GM18517 (cell line): ENCODE measurements around the gene RAB29.
"Not testable (repeated sequence)": the region's sequence is repeated elsewhere in the genome, so short reads cannot be mapped to it uniquely, and the experiment has no call there.

Source experiments
- ATAC-seq: cut with Tn5 transposase; IDR thresholded peaks from one replicate; pipeline ENCODE4 v1.9.1; 2021; ENCODE audit warnings: mild to moderate bottlenecking, moderate library complexity; ENCODE audit not compliant: unreplicated experiment

The RAB29 gene

GRCh38 chr1:205775015-205775716 is at the start of gene RAB29:
Gene RAB29 (minus strand): TSS chr1:205775482. CDS start chr1:205774956, 526 bp downstream.
- peak; percentile 83 for ATAC-seq

DNA sequence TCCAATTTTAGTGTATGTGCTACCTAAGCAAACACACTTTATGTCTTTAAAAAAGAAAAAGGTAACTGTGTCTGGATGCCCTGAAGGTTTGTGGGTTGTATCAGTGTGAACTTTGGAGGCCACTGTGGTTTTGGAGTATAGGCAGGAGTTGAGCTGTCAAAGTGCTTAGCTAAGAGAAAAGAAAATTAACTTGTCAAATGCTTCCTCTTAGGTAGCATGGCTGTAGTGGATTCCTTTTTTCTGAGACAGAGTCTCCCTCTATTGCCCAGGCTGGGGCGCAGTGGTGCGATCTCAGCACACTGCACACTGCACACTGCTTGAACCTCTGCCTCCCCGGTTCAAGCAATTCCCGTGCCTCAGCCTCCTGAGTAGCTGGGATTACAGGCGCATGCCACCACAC is 48.9 kb upstream of the RAB29 start:
- ATAC-seq: no peak

GRCh38 chr1:205823260-205823659 is 48.0 kb upstream of the RAB29 start:
- not testable (repeated sequence) for ATAC-seq

- no peak for ATAC-seq
Observed at GRCh38 chr1:205822397-205822796, 47.1 kb upstream of the RAB29 start.

- ATAC-seq: no peak
Observed at GRCh38 chr1:205817988-205818387, 42.7 kb upstream of the RAB29 start.

- ATAC-seq: no peak
Observed at GRCh38 chr1:205817364-205817763, 42.1 kb upstream of the RAB29 start.

- no peak for ATAC-seq
Observed at GRCh38 chr1:205813755-205814058, 38.4 kb upstream of the RAB29 start.

GRCh38 chr1:205812878-205813754 is 37.8 kb upstream of the RAB29 start, which contains the start of gene SLC41A1:
Gene SLC41A1 (minus strand): TSS chr1:205813198. CDS start chr1:205810441, 2,757 bp downstream.
- ATAC-seq: peak; percentile 83

GRCh38 chr1:205812271-205812877 is 37.1 kb upstream of the RAB29 start:
- ATAC-seq: no peak

- no peak for ATAC-seq
Observed at GRCh38 chr1:205811660-205812059, 36.4 kb upstream of the RAB29 start.

DNA sequence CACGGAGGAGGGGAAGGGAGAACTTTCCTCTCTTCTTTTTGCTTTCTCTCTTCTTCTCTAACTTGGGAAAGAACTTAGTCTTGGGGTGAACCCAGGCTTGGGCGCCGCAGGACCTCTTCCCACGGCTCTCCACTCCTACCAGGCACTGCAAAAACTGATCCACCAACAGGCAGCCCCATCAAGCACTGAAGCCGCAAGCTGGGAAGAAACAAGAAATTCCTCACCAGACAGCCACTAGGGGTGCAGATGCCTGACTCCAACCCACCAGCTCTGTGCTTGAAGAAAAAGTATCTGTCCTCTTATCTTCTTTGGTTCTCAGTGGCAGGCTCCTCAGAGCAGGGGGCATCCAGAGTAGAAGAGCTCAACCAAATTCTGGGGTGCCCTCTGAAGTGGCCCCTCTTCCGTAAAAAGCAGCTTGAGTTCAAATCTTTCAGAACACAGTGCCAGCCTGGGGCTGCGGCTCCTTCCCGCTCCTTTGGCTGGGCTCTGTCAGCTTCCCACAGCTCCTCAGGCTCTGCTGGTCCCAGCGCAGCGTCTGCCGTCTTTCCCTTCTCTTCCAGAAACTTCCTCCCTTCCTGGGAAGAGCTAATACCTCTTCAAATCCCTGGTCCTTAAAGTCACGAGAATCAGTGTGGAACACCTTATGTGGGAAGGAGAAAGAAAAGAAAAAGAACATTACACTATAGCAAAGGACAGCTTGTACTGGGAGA is 35.3 kb upstream of the RAB29 start:
- no peak for ATAC-seq

DNA sequence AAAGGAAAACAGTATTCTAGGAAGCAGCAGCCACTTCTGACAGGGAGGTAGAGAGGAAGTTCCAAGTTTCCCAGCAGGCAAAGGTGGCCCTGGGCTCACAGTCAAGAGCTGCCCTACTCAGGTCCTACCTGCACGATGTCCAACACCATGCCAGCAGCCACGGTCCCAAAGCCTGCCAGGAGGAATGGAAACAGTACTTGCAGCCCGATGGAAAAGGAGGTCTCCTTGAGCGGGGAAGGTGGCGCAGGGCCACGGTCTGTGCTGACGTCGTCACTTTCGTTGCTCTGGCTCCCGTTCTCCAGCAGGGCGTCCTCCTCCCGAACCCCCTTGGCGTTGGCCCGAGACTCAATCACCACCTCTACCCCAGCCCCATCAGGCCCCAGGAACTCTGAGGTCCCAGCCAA is 34.7 kb upstream of the RAB29 start:
- no peak for ATAC-seq

GRCh38 chr1:205809469-205809868 is 34.2 kb upstream of the RAB29 start:
- ATAC-seq: no peak

GRCh38 chr1:205805082-205805711 is 29.9 kb upstream of the RAB29 start:
- no peak for ATAC-seq

GRCh38 chr1:205804605-205805004 is 29.3 kb upstream of the RAB29 start:
- no peak for ATAC-seq

GRCh38 chr1:205803986-205804385 is 28.7 kb upstream of the RAB29 start:
- no peak for ATAC-seq

DNA sequence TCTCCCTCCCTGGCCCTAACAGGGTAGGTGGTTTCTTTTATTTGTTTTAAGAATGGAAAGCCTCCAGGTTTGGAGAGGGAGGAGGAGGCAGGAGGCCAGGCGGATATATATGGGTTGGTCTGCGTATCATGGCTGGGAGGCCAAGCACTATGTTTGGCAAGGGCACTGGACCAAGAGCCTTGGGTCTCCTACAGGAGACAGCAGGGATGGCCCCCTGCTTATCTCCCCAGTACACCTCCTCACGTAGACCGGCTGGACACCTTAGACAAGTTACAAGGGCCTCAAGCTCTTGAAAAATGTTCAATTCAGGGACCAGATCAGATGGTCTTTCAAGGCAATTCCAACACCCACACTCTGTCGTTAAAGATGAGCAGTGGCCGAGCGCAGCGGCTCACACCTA is 26.8 kb upstream of the RAB29 start:
- no peak for ATAC-seq

GRCh38 chr1:205800981-205801703 is 25.9 kb upstream of the RAB29 start:
- no peak for ATAC-seq

- no peak for ATAC-seq
Observed at GRCh38 chr1:205800427-205800826, 25.1 kb upstream of the RAB29 start.

DNA sequence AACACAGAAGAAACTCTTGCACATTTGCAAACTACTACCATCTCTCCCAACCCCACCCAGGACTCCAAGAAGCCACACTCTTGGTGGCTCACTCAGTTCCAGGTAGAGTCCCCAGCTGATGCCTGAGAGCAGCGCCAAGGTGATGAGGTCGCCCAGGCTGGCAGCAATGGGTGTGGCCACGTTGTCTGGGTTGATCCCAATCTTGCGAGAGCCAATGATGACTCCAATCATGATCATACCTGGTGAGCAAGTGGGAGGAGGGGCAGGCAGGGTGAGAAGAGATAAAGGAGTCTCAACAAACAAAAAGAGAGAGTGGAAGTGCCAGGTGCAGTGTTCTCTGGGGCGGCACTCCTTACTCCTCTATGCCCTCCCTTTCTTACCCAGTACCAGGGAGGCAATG is 23.3 kb upstream of the RAB29 start:
- ATAC-seq: no peak
